Ovary (tissue), 9 donors: ENCODE measurements around the gene RAB3D. TPM values are rescaled to one million over a fixed set of nuclear protein-coding genes. Genes with fewer than 3 reads are reported as not detected.

Source experiments
- DNase-seq, 5 donors: peaks; one replicate each; pipeline ENCODE4 v3.0.0-alpha.2; 2019 to 2020
- H3K27ac ChIP-seq, 2 donors: fragments of 200-600 bp; one replicate each; pipeline versions ENCODE4 v1.5.1 to v1.8.0; 2019 to 2022
- H3K27me3 ChIP-seq: fragments of 200-600 bp; one replicate; pipeline ENCODE4 v1.8.0; 2022
- H3K36me3 ChIP-seq: fragments of 200-600 bp; sonication (generic); one replicate; pipeline ENCODE4 v1.5.1; 2019
- H3K4me1 ChIP-seq: one replicate; pipeline ENCODE4 v1.8.1; 2013; ENCODE audit warnings: mild to moderate bottlenecking, moderate library complexity; ENCODE audit not compliant: insufficient read depth
- H3K4me3 ChIP-seq: fragments of 200-600 bp; sonication (generic); one replicate; pipeline ENCODE4 v1.5.1; 2017
- H3K9me3 ChIP-seq, 2 donors: fragments of 200-600 bp in 1 of 2; sonication (generic) in 1 of 2; one replicate each; pipeline versions ENCODE4 v1.5.1 to v1.8.1; 2013 to 2019; ENCODE audit warnings: mild to moderate bottlenecking in 1 of 2, moderate library complexity in 1 of 2
- CTCF ChIP-seq, 3 donors: fragments of 450-650 bp in 2 of 3; fragments of 200-600 bp in 1 of 3; IDR thresholded peaks; one replicate each; pipeline versions ENCODE4 v1.5.1 to v1.8.0; 2016 to 2022; ENCODE audit warnings: antibody characterized with exemption in 3 of 3, mild to moderate bottlenecking in 1 of 3
- EP300 ChIP-seq: sonication (generic); formaldehyde crosslinking; IDR thresholded peaks from one replicate; pipeline ENCODE4 v1.6.1; 2017; ENCODE audit warnings: antibody characterized with exemption
- POLR2A ChIP-seq: fragments of 450-650 bp; IDR thresholded peaks from one replicate; pipeline ENCODE4 v1.6.1; 2017; ENCODE audit warnings: antibody characterized with exemption, mild to moderate bottlenecking, moderate library complexity
- WGBS, 3 donors: extraction: QIAGEN DNeasy Blood & Tissue Kit in 1 of 3; methylation state at CpG; one replicate each; pipeline versions ENCODE4 v1.1.5 to v1.1.7; 2013 to 2017; 5-methylcytosine and 5-hydroxymethylcytosine counted together
- intact Hi-C, 4 donors: fragments of 100-400 bp; cut with DNase I; formaldehyde crosslinking; loops; one replicate each; pipeline versions ENCODE4 v1.11.0 to v1.15.1; 2022 to 2023
- polyA plus RNA-seq, 2 donors: library from polyadenylated mRNA; stranded (reverse); fragments of 200-250 nt in 1 of 2; fragments of 350-450 nt in 1 of 2; fragmentation: Illumina TruSeq in 1 of 2; extraction: RNeasy Lipid Tissue Mini Kit (QIAGEN cat#74804) in 1 of 2; gene quantifications; one replicate each; pipeline ENCODE4 v1.2.3, GENCODE V29; 2013 to 2014
- total RNA-seq, 7 donors: library from RNA; depleted of rRNA in 2 of 7; stranded (reverse); fragments of >200 nt in 2 of 7; fragmentation: NEBNext Ultra II Directional in 3 of 7; extraction: Animal tissue kit (Norgen Biotek cat#: 25700) in 3 of 7; gene quantifications; one replicate each; pipeline versions ENCODE4 v1.1.0 to v1.2.4, GENCODE V29; 2016 to 2023
- donor health status: DM: no; HTN: no; CAD: no; lungs with moderate emphysema.
- donor health status: DM: no; HTN: no; CAD: no.
- donor health status: Bipolar disorder and iron deficiency.
- donor health status: DM: yes; HTN: yes; CAD: no.
- donor health status: DM: no; HTN: no; CAD: no.
- donor health status: DM: yes; HTN: yes; CAD: no.

RAB3D gene
- total and polyA plus RNA-seq, 9 donors = 4.7 to 27.2 (median 16.5) TPM

DNA sequence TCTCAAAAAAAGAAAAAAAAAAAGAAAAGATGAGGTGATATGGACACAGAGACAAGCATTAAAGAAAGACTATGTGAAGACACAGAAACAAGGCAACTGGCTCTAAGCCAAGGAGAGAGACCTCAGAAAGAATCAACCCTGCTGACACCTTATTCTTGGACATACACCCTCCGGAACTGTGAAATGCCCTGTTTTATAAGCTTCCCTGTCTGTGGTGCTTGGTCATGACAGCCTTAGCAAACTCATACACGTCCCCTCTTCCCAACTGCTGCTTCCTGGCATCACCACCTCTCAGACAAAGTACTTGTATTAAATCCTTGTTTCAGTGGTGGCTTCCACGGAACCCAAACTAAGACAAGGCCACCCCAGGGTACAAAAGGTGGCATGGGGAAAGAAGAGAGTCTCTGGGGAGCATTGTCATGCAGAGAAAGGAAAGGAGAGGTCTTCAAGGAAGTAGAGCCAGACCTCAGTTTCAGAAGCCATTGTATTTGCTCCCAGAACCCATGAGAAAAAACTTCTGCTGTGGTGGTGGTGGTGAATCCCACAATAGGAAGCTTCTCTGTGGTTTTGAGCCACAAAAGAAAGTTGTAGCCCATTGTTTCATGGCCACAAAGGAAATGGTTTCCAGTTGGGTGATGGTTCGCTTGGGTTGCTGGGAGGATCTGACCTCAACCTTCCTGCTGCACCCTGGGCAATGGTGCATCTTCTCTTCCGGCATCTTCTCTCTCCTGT, 59.8 kb downstream of the RAB3D start:
- Histone ChIP-seq H3K36me3 (no peaks in the 10 kb centered on the region), H3K9me3 (no peaks in the 10 kb centered on the region), H3K27me3 (no peaks in the 10 kb centered on the region), H3K4me3 (no peak overlapping the region), H3K27ac (no peak overlapping the region), H3K4me1 (no peaks in the 10 kb centered on the region)
- no peak for DNase-seq
- 90 to 94% (median 90%) methylated on average over 5 of the region's 5 CpGs for WGBS, 3 donors
- no peak for TF ChIP-seq POLR2A
- TF ChIP-seq CTCF (IDR thresholded peaks at IDR 0.05) = no peak
- intact Hi-C loops = loop anchor here in 1 of 4 donors (10.0 kb wide), 1 partner anchor 55 kb away; no protein-coding TSS in a partner anchor

DNA sequence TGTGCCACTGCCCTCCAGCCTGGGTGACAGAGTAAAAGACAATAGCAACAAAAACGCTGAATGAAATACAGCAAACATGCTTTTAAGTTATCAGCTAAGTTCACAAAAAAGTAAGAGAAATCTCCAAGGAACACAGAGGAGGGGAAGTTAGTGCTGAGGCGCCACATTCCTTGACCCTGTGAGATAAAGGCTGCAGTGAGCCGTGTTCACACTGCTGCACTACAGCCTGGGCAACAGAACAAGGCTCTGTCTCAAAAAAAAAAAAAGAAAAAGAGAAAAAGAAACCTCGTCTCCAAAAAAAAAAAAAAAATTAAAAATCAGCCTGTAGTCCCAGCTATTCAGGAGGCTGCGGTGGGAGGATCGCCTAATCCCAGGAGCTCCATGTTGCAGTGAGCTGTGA, 60.8 kb downstream of the RAB3D start:
- 5 to 18% (median 14%) methylated on average over 6 of the region's 6 CpGs for WGBS, 3 donors
- Histone ChIP-seq H3K9me3 (no peaks in the 10 kb centered on the region), H3K27ac (no peak overlapping the region), H3K27me3 (no peaks in the 10 kb centered on the region), H3K36me3 (no peaks in the 10 kb centered on the region), H3K4me1 (no peaks in the 10 kb centered on the region), H3K4me3 (no peak overlapping the region)
- no peak for TF ChIP-seq POLR2A
- TF ChIP-seq EP300 = no peak
- no peak for TF ChIP-seq CTCF (IDR thresholded peaks at IDR 0.05)
- DNase-seq = peak in 2 of 5 donors; percentile 43 to 61
- intact Hi-C loops = no loop called here

- Histone ChIP-seq H3K4me3 (no peak overlapping the region), H3K36me3 (no peaks in the 10 kb centered on the region), H3K27me3 (no peaks in the 10 kb centered on the region), H3K27ac (no peak overlapping the region), H3K4me1 (no peaks in the 10 kb centered on the region), H3K9me3 (no peaks in the 10 kb centered on the region)
- DNase-seq = no peak
- WGBS, 3 donors = 70 to 84% (median 72%) methylated on average over 4 of the region's 4 CpGs
- TF ChIP-seq CTCF (IDR thresholded peaks at IDR 0.05) (no peak), POLR2A (no peak), EP300 (no peak)
- intact Hi-C loops = no loop called here
Measured at GRCh38 chr19:11274533-11275086, 64.8 kb downstream of the RAB3D start.

GRCh38 chr19:11273989-11274388, 65.5 kb downstream of the RAB3D start:
- no peak overlapping the region for H3K4me3 ChIP-seq
- intact Hi-C loops = no loop called here
- no peak for TF ChIP-seq POLR2A
- no peak for TF ChIP-seq EP300
- no peak for TF ChIP-seq CTCF (IDR thresholded peaks at IDR 0.05)
- H3K36me3 ChIP-seq = no peaks in the 10 kb centered on the region
- no peak for DNase-seq
- H3K27me3 ChIP-seq = no peaks in the 10 kb centered on the region
- H3K9me3 ChIP-seq = no peaks in the 10 kb centered on the region
- H3K27ac ChIP-seq = no peak overlapping the region
- 84 to 90% (median 88%) methylated on average over 5 of the region's 5 CpGs for whole genome bisulfite sequencing, 3 donors
- no peaks in the 10 kb centered on the region for H3K4me1 ChIP-seq
